Femur (tissue), 1 donor: ENCODE data around the gene SLC6A20.

Source experiments
- DNase-seq: peaks from one replicate; pipeline ENCODE4 v3.0.0-alpha.2; 2017

SLC6A20 gene, protein sequence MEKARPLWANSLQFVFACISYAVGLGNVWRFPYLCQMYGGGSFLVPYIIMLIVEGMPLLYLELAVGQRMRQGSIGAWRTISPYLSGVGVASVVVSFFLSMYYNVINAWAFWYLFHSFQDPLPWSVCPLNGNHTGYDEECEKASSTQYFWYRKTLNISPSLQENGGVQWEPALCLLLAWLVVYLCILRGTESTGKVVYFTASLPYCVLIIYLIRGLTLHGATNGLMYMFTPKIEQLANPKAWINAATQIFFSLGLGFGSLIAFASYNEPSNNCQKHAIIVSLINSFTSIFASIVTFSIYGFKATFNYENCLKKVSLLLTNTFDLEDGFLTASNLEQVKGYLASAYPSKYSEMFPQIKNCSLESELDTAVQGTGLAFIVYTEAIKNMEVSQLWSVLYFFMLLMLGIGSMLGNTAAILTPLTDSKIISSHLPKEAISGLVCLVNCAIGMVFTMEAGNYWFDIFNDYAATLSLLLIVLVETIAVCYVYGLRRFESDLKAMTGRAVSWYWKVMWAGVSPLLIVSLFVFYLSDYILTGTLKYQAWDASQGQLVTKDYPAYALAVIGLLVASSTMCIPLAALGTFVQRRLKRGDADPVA

GRCh38 chr3:45795882-45796765 is at the start of gene SLC6A20:
Gene SLC6A20, minus strand, starts transcription at chr3:45796536. Its CDS starts 117 bp downstream, at chr3:45796419.
- DNase-seq = no peak

DNA sequence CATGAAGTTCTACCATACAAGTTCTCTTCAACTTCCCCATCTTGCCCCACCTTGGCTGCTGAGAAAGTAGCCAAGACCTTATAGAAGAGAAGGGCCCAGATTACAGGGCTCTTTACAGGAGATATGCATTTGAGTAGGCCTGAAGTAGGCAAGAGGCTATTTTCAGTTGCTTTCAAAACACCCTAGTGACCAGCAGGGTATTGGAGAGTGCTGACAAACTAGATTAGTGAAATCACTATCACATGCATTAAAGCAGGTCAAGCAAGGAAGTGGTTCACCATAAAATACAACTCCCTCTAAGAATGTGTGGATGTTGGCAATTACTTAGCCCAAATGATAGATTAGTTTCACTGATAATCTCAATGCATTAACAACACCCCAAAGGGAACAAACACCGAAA is 48.3 kb upstream of the SLC6A20 start:
- DNase-seq = no peak

DNA sequence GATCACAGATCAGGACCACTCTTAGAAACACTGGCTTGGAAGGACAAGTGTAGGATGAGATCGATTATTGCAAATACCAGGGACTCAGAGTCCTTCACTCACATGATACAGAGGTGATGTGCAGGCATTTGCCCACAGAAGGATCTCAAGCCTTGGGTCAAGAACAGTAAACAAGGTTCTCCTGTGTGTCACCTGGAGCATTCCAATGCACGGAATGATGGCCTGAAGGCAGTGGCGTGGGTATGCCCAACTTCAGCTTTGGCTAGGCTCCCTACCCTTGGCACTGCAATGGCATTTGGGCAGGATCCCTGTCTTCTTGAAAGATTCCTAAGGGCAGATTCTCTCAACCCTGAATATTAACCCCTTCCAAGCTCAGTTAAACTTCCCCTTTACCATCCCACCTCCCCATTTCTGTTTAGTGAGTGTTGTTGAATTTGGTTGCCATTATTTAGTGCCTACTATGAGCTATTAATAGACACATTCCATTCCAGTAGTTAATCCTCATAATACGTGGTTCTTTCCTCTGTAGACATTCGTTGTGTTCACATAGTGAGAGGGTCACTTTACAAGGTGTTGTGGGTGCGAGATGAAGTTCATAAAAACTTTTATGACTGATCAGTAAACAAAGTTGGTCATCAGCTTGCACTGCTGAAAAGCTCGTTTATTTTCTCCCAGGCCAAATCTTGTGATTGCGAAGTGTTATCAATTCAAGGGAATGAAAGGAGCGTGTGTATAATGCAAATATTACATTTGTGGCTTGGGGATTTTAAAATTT is 46.7 kb upstream of the SLC6A20 start:
- no peak for DNase-seq

- peak; percentile 97 for DNase-seq
Observed at GRCh38 chr3:45841757-45842491, 45.6 kb upstream of the SLC6A20 start, which contains the start of gene LZTFL1. Gene LZTFL1, minus strand, starts transcription at chr3:45842119. Its CDS starts 128 bp downstream, at chr3:45841991.

DNA sequence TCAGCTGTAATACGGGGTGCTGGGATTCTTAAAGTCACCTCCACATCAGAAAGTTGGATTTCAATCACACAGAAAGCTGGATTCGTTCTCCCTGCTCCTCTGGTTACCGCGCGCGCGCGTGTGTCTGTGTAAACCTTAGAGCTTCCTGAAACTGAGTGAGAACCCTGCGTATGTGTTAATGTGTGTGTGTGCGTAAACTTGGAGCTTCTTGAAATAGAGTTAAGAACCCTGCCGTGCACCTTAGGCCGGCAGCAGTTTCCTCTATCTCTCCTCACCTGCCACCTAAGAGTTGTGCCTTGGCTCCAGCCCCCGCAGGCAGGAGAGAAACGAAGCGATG is 45.1 kb upstream of the SLC6A20 start:
- DNase-seq = no peak

GRCh38 chr3:45838466-45838865 is 42.1 kb upstream of the SLC6A20 start:
- no peak for DNase-seq

DNA sequence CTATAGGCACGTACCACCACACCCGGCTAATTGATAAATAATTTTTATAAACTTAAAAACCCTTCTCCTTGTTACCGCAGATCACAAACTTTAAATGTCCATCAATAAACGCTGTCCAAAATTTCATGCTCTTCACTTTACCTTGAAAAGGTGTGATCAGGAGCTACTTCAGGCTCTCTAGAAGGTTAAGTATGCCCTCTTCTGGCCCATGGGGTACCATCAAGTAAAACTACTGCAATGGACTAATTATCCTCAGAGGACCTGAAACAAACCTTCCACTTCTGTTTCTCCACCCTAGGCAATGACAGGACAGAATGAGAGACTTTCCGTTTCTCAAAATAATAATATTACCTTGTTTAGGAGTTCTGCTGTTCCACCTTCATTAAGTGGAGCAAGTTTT is 36.4 kb upstream of the SLC6A20 start:
- no peak for DNase-seq

DNA sequence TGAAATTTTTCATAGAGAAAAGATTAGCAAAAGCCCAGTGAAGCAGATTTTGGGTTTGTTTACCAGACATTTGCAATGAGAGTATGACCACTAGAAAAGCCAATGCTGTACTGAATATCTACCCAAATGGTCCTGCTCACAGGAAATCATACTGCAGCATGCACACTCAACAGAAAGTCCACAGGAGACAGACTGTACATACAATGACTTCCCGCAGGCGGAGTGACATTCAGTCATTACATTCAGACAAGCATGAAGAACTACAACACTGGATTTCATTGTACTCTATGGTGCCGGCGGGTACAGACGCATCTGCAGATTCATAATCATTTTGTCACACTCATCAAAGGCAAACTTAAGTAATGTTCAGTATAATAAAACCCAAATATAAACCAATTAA is 33.8 kb upstream of the SLC6A20 start:
- DNase-seq = no peak

- no peak for DNase-seq
Observed at GRCh38 chr3:45826908-45827307, 30.6 kb upstream of the SLC6A20 start.

DNA sequence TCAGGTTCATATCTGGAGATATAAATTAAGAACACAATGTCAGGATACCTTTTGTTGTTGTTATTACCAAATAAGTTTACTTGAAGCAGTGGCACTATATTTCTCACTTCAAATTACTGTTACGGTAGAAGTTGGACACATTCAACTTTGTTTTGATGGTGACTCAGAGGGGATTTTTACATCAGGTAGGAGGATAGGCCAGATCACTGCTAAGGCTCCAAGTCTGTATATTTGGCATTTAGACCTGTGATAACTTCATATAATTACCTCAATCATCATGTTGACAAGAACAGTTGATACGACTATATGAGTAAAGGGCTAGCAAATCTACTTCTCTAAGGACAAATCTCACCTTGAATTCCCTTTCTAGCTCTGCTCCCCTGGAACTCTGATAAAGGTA is 30.0 kb upstream of the SLC6A20 start:
- DNase-seq = no peak

- no peak for DNase-seq
Observed at GRCh38 chr3:45821127-45821526, 24.8 kb upstream of the SLC6A20 start.

GRCh38 chr3:45819543-45819942 is 23.2 kb upstream of the SLC6A20 start:
- no peak for DNase-seq

DNA sequence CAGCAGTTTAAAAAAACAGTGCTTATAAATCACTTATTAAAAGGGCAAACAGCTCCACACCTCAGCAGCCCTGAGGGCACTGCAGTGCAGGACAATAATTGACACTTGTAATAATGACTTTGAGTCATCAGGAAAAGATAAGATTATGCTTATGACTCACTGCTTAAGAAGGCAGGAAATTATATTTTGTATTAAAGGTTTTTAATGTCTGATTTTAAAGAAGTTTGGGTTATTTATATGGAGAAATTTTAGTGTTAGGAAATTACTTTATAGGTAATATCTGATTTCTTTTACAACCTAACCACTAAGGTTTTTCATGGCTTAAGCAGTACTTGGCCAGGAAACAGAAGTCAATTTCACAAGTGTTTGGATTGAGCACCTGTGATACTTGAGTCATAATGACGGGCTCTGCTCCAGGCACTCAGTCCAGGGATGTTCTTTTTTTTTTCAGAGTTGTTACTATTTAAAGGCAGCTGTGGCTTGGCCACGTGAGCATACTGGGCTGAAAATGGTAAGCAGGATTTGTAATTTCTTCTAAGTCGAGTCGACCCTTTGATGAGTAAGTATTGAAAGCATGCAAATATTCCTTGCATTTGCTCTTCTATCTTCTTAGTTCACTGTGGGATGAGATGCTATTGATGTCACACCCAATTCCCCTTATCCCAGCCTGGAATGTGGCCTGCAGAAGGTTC is 21.6 kb upstream of the SLC6A20 start:
- DNase-seq = peak; percentile 69

- DNase-seq = no peak
Observed at GRCh38 chr3:45816544-45816943, 20.2 kb upstream of the SLC6A20 start.

DNA sequence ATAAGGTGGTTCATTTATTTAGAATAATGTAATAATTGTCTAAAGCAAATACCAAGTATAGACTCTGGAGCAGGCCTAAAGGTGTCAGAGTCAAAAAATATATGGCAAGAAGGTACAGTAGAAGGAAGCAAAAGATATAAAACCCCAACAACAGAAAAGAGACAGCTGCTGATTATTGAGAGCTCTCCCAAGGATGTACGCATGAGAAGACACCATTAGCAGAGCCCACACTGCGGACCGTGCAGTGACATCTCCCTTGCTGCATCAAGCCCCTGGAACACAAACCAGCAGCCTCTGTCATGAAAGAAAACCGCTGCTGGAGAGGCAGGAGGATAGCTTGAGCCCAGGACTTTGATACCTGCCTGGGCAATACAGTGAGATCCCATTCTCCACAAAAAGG is 18.0 kb upstream of the SLC6A20 start:
- no peak for DNase-seq

DNA sequence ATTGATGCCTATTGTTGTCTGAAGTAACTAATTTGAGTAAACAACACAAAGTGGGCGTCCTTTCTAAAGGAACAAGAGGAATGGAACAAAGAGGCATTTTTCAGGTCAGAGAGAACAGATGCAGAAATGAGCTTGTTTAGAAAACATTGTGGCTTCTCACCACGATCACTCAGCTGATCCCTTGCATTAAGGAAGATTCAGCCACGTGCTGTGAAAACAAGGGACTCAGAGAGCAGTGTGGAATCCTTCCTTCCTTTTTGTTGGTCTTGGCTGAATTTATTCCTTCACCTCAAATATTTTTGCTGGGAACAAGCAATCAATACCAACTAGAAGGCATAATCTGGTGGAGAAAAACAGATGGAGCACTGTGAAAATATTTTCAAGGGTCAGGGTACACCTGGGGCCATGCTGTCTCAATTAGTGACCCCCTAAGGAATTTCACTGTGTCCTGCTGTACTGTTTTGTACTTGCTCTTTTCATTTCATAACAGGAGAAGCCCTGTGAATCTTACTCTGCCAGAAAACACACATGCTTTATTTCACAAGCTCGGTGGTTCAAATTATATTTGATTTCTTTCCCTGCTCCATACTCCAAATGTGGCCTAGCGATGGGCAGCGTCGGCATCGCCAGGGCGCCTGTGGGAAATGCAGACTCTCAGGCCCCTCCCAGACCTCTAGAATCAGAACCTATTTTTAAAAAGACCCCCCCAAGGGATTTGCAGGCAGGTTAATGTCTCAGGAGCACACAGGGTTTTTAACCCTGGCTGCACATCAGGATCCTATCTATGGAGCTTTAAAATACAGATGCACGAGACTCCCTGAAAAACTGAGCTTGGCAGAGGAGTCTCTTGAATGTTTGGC is 11.6 kb upstream of the SLC6A20 start:
- DNase-seq = no peak

GRCh38 chr3:45807133-45807532 is 10.8 kb upstream of the SLC6A20 start:
- DNase-seq = no peak

DNA sequence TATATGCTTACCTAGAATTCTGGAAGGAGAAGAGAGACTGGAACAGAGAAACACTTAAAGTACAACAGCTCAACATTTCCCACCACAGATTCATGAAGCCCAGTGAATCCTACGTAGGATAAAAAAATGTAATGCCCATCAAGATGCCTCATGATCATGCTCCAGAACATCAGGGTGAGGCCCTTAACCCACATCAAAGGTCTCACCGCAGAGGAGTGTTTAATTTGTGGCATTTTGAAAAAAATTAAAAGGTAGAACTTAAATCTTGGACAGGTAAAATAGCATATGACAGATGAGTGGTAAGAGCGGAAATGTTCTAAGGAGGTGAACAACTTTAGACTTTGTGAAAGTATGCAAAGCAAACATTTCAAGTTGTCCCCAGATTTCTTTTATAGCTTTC is 9.7 kb upstream of the SLC6A20 start:
- DNase-seq = no peak

DNA sequence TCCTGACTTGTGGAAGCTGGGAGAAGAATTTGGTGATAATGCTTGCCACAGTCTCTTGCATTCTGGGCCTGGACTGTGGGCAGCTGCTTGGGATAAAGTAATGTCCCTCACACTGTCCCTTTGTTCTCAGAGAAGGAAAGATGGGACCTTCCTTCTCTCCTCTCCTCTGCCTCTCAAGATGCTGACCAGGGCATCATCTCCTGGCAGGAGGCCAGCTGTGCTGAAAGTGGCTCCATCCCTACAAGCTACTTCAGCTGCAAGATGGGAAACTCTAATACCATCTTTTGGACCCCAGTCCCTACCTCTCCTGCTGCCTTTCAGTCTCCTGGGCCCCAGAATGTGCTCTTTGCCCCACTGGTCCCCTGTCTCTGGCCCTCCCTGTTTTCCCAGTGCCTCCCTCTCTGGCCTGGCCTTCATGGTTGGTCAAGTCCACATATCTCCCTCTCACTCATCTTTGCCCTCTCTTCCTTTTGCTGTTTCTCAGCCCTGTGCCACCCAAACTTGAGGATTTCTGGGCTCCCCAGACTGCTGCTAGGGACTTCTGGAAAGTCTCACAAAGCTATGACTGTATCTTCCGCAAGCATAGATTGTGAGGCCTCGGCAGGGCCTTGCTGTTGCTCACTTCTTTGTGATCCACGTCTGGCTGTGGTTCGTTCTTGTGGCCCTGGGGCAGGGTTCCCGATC is 7.1 kb upstream of the SLC6A20 start:
- DNase-seq = no peak

GRCh38 chr3:45802146-45802545 is 5.8 kb upstream of the SLC6A20 start:
- DNase-seq = no peak
